HUES6 (cell line): ENCODE results near the gene GLDN.

Experiments used
- H3K27ac ChIP-seq: 2 replicates; pipeline ENCODE4 v1.7.0; 2013; ENCODE audit warnings: low read depth, mild to moderate bottlenecking, low read length, inconsistent platforms
- H3K27me3 ChIP-seq: 2 replicates; pipeline ENCODE4 v1.6.1; 2013; ENCODE audit warnings: low read length; ENCODE audit not compliant: control insufficient read depth, insufficient read depth
- H3K36me3 ChIP-seq: 2 replicates; pipeline ENCODE4 v1.6.1; 2013; ENCODE audit warnings: low read length; ENCODE audit not compliant: control insufficient read depth, insufficient read depth
- H3K4me1 ChIP-seq: 2 replicates; pipeline ENCODE4 v1.6.1; 2013; ENCODE audit warnings: low read length; ENCODE audit not compliant: control insufficient read depth, insufficient read depth
- H3K4me3 ChIP-seq: 2 replicates; pipeline ENCODE4 v1.5.1; 2013; ENCODE audit warnings: low read depth, low read length
- H3K9ac ChIP-seq: one replicate; pipeline ENCODE4 v1.6.1; 2013; ENCODE audit warnings: mild to moderate bottlenecking, low read length
- H3K9me3 ChIP-seq: 2 replicates; pipeline ENCODE4 v1.6.1; 2013; ENCODE audit warnings: low read depth, low read length; ENCODE audit not compliant: control insufficient read depth, insufficient read depth

GLDN gene

GRCh38 chr15:51323749-51324148 is 17.7 kb upstream of the GLDN start:
- Histone ChIP-seq H3K9ac (no peak overlapping the region), H3K4me3 (no peak overlapping the region), H3K9me3 (no peaks in the 10 kb centered on the region), H3K36me3 (no peaks in the 10 kb centered on the region), H3K4me1 (no peaks in the 10 kb centered on the region), H3K27ac (no peak overlapping the region), H3K27me3 (no peaks in the 10 kb centered on the region; the same call in 1 of the 2 replicates)

- H3K9ac ChIP-seq: no peak overlapping the region
- no peaks in the 10 kb centered on the region; the same call in 1 of the 2 replicates for H3K27me3 ChIP-seq
- no peak overlapping the region for H3K4me3 ChIP-seq
- no peaks in the 10 kb centered on the region for H3K9me3 ChIP-seq
- no peaks in the 10 kb centered on the region for H3K36me3 ChIP-seq
- H3K4me1 ChIP-seq: no peaks in the 10 kb centered on the region
- no peak overlapping the region for H3K27ac ChIP-seq
Observed at GRCh38 chr15:51325167-51325566, 16.3 kb upstream of the GLDN start.

GRCh38 chr15:51327081-51327480 is 14.4 kb upstream of the GLDN start:
- no peaks in the 10 kb centered on the region for H3K4me1 ChIP-seq
- H3K9me3 ChIP-seq: no peaks in the 10 kb centered on the region
- no peak overlapping the region for H3K27ac ChIP-seq
- no peak overlapping the region for H3K9ac ChIP-seq
- H3K4me3 ChIP-seq: no peak overlapping the region
- H3K27me3 ChIP-seq: no peaks in the 10 kb centered on the region; the same call in 1 of the 2 replicates
- no peaks in the 10 kb centered on the region for H3K36me3 ChIP-seq

GRCh38 chr15:51328926-51329325 is 12.5 kb upstream of the GLDN start:
- Histone ChIP-seq H3K9me3 (no peaks in the 10 kb centered on the region), H3K4me3 (no peak overlapping the region), H3K9ac (no peak overlapping the region), H3K36me3 (no peaks in the 10 kb centered on the region), H3K4me1 (no peaks in the 10 kb centered on the region), H3K27me3 (no peaks in the 10 kb centered on the region; the same call in 1 of the 2 replicates), H3K27ac (no peak overlapping the region)

GRCh38 chr15:51331141-51331540 is 10.3 kb upstream of the GLDN start:
- no peaks in the 10 kb centered on the region for H3K36me3 ChIP-seq

GRCh38 chr15:51332206-51333147 is 9.0 kb upstream of the GLDN start:
- no peaks in the 10 kb centered on the region for H3K9me3 ChIP-seq
- no peaks in the 10 kb centered on the region for H3K4me1 ChIP-seq
- no peak overlapping the region for H3K9ac ChIP-seq
- H3K27me3 ChIP-seq: peaks cover 1% of the 10 kb centered on the region; the same call in 1 of the 2 replicates
- H3K27ac ChIP-seq: no peak overlapping the region
- H3K4me3 ChIP-seq: no peak overlapping the region
- no peaks in the 10 kb centered on the region for H3K36me3 ChIP-seq

More at GRCh38 chr15:51331141-51331540, 10.3 kb upstream of the GLDN start:
- Histone ChIP-seq H3K4me3 (no peak overlapping the region), H3K27ac (no peak overlapping the region), H3K4me1 (no peaks in the 10 kb centered on the region), H3K9ac (no peak overlapping the region), H3K9me3 (no peaks in the 10 kb centered on the region), H3K27me3 (no peaks in the 10 kb centered on the region; the same call in 1 of the 2 replicates)

- Histone ChIP-seq H3K9me3 (no peaks in the 10 kb centered on the region), H3K4me1 (no peaks in the 10 kb centered on the region), H3K9ac (no peak overlapping the region), H3K36me3 (no peaks in the 10 kb centered on the region), H3K4me3 (no peak overlapping the region), H3K27me3 (peaks cover 7% of the 10 kb centered on the region; the same call in 1 of the 2 replicates), H3K27ac (no peak overlapping the region)
Observed at GRCh38 chr15:51333571-51333970, 7.9 kb upstream of the GLDN start.

GRCh38 chr15:51334011-51334451 is 7.4 kb upstream of the GLDN start:
- H3K9ac ChIP-seq: no peak overlapping the region
- H3K4me1 ChIP-seq: no peaks in the 10 kb centered on the region
- no peak overlapping the region for H3K4me3 ChIP-seq
- H3K36me3 ChIP-seq: no peaks in the 10 kb centered on the region
- H3K9me3 ChIP-seq: no peaks in the 10 kb centered on the region
- no peak overlapping the region for H3K27ac ChIP-seq
- H3K27me3 ChIP-seq: peaks cover 11% of the 10 kb centered on the region; the same call in 1 of the 2 replicates

- no peak overlapping the region for H3K27ac ChIP-seq
- H3K36me3 ChIP-seq: no peaks in the 10 kb centered on the region
- no peak overlapping the region for H3K9ac ChIP-seq
- no peaks in the 10 kb centered on the region for H3K4me1 ChIP-seq
- H3K27me3 ChIP-seq: peaks cover 22% of the 10 kb centered on the region
- no peaks in the 10 kb centered on the region for H3K9me3 ChIP-seq
- H3K4me3 ChIP-seq: no peak overlapping the region
Observed at GRCh38 chr15:51335087-51335486, 6.4 kb upstream of the GLDN start.

GRCh38 chr15:51335538-51336410 is 5.7 kb upstream of the GLDN start:
- no peak overlapping the region for H3K9ac ChIP-seq
- no peaks in the 10 kb centered on the region for H3K36me3 ChIP-seq
- no peak overlapping the region for H3K27ac ChIP-seq
- no peak overlapping the region for H3K4me3 ChIP-seq
- no peaks in the 10 kb centered on the region for H3K9me3 ChIP-seq
- peaks cover 29% of the 10 kb centered on the region for H3K27me3 ChIP-seq
- H3K4me1 ChIP-seq: no peaks in the 10 kb centered on the region
